RWPE2 (cell line): ENCODE data around the gene KIF6.

Experiments used
- ATAC-seq: fragments of 200-7000 bp; cut with Tn5 transposase; 3 replicates; pipeline ENCODE4 v1.9.1; 2021; ENCODE audit warnings: low read depth
- DNase-seq: peaks from one replicate; pipeline ENCODE4 v3.0.0-alpha.2; 2020; ENCODE audit warnings: low spot score
- H3K27ac ChIP-seq: fragments of 450-650 bp; 2 replicates; pipeline ENCODE4 v1.5.1; 2017; ENCODE audit warnings: mild to moderate bottlenecking; ENCODE audit not compliant: poor library complexity, severe bottlenecking
- H3K27me3 ChIP-seq: fragments of 250-450 bp; sonication (Bioruptor Pico); 2 replicates; pipeline ENCODE4 v1.5.1; 2021; ENCODE audit warnings: mild to moderate bottlenecking, moderate library complexity; ENCODE audit not compliant: insufficient read depth, poor library complexity, severe bottlenecking
- H3K36me3 ChIP-seq: fragments of 250-450 bp; sonication (Bioruptor Pico); 2 replicates; pipeline ENCODE4 v1.5.1; 2020; ENCODE audit warnings: low read depth, mild to moderate bottlenecking, moderate library complexity
- H3K4me1 ChIP-seq: fragments of 250-450 bp; sonication (Bioruptor Pico); 2 replicates; pipeline ENCODE4 v1.5.1; 2021; ENCODE audit warnings: mild to moderate bottlenecking, moderate library complexity; ENCODE audit not compliant: insufficient read depth, poor library complexity, severe bottlenecking
- H3K4me3 ChIP-seq: fragments of 250-450 bp; sonication (Bioruptor Pico); 2 replicates; pipeline ENCODE4 v1.5.1; 2021; ENCODE audit warnings: mild to moderate bottlenecking, moderate library complexity; ENCODE audit not compliant: severe bottlenecking
- H3K9me3 ChIP-seq: fragments of 250-450 bp; sonication (Bioruptor Pico); 2 replicates; pipeline ENCODE4 v1.5.1; 2021; ENCODE audit warnings: mild to moderate bottlenecking, moderate library complexity; ENCODE audit not compliant: severe bottlenecking
- TF ChIP-seq, protein P1 (sequence below): fragments of 450-650 bp; IDR thresholded peaks from one replicate; pipeline ENCODE4 v1.5.1; 2017; ENCODE audit warnings: mild to moderate bottlenecking, moderate library complexity; ENCODE audit not compliant: poor library complexity, severe bottlenecking

KIF6 gene

DNA sequence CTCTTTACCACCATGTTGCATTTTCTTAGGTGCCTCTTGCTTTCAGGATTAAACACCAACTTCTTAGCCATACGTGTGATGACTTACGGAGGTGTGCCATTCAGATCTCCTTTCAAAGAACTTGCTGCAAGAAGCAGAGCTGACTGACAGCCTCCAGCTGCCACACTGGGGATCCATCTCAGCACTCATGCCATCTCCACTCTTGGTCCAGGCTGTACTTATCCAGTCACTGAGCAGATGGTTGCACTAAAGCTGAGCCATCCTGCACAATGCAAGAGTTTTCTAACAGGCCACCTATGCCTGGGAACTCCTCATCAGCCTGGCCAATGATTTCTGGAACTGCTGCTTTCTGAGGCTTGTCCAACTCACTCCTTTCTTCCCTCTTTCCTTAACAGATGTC lies 31.4 kb upstream of the KIF6 start:
- TF ChIP-seq, protein P1, sequence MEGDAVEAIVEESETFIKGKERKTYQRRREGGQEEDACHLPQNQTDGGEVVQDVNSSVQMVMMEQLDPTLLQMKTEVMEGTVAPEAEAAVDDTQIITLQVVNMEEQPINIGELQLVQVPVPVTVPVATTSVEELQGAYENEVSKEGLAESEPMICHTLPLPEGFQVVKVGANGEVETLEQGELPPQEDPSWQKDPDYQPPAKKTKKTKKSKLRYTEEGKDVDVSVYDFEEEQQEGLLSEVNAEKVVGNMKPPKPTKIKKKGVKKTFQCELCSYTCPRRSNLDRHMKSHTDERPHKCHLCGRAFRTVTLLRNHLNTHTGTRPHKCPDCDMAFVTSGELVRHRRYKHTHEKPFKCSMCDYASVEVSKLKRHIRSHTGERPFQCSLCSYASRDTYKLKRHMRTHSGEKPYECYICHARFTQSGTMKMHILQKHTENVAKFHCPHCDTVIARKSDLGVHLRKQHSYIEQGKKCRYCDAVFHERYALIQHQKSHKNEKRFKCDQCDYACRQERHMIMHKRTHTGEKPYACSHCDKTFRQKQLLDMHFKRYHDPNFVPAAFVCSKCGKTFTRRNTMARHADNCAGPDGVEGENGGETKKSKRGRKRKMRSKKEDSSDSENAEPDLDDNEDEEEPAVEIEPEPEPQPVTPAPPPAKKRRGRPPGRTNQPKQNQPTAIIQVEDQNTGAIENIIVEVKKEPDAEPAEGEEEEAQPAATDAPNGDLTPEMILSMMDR = no peak
- ATAC-seq = no peak
- Histone ChIP-seq H3K9me3 (no peaks in the 10 kb centered on the region), H3K27ac (no peak overlapping the region), H3K4me3 (no peak overlapping the region), H3K27me3 (no peaks in the 10 kb centered on the region), H3K4me1 (no peaks in the 10 kb centered on the region), H3K36me3 (no peaks in the 10 kb centered on the region)
- no peak for DNase-seq

DNA sequence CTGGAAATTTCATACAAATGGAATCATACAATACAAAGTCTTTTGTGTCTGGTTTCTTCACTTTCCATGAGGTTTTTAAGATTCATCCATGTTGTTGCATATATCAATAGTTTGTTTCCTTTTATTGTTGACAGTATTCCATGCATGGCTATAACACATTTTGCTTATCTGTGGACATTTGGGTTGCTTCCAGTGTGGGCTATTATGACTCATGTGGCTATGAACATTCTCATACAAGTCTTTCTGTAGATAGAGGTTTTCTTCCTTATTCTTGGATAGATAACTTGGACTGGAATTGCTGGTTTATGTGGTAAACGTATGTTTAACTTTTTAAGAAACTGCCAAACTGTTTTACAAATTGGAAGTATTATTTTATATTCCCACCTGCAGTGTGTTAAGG lies 30.0 kb upstream of the KIF6 start:
- TF ChIP-seq, protein P1 = no peak
- ATAC-seq = no peak
- DNase-seq = no peak

DNA sequence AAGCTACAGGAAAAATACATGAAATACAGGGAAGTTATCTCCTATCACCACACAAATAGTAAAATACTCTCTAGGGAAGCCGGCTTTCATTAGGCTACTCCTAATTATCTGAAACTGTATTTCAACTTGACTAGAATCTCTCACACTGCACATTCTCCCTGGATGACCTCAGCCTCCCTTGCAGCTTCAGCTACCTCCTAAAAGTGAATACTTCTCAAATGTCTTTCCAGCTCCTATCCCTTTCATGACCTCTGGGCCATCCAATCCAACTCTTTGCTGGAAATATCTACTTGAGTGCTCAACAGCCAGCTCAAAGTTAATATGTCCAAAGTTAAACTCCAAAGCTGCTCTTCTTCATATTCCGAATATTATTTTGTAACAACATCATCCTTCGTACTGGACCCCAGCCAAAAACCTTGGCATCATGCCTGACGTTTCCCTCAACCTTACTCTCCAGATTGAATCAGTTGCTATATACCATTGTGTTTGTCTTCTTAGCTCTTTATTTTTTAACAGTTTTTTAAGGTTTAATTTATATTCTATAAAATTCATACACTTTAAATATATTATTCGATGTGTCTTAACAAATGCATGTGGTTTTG lies 29.4 kb upstream of the KIF6 start:
- no peaks in the 10 kb centered on the region for H3K9me3 ChIP-seq
- no peaks in the 10 kb centered on the region for H3K4me1 ChIP-seq
- no peak overlapping the region for H3K4me3 ChIP-seq
- no peaks in the 10 kb centered on the region for H3K36me3 ChIP-seq
- no peaks in the 10 kb centered on the region for H3K27me3 ChIP-seq
- TF ChIP-seq, protein P1 = no peak
- H3K27ac ChIP-seq = no peak overlapping the region
- DNase-seq = no peak
- no peak for ATAC-seq

More for the DNA sequence above, 30.0 kb upstream of the KIF6 start:
- Histone ChIP-seq H3K4me3 (no peak overlapping the region), H3K27me3 (no peaks in the 10 kb centered on the region), H3K4me1 (no peaks in the 10 kb centered on the region), H3K36me3 (no peaks in the 10 kb centered on the region), H3K9me3 (no peaks in the 10 kb centered on the region), H3K27ac (no peak overlapping the region)

DNA sequence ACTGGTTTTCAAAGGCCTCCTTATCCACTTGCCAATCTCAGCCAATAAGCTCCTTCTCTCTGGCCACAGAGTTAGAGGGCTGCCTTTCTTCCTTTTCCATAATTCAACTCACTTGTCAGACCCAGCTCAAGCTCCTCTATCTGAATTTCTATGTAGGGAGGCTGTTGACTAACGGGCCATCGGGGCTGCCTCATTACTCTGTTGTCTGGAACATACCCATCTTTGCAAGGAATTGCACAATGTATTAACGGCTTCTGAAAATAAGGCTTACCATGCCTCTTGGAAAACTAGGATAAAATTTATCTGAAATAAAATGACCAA lies 28.5 kb upstream of the KIF6 start:
- Histone ChIP-seq H3K4me1 (no peaks in the 10 kb centered on the region), H3K4me3 (no peak overlapping the region), H3K27me3 (peaks cover 2% of the 10 kb centered on the region), H3K27ac (no peak overlapping the region), H3K36me3 (no peaks in the 10 kb centered on the region), H3K9me3 (no peaks in the 10 kb centered on the region)
- TF ChIP-seq, protein P1 = no peak
- DNase-seq = no peak
- no peak for ATAC-seq

DNA sequence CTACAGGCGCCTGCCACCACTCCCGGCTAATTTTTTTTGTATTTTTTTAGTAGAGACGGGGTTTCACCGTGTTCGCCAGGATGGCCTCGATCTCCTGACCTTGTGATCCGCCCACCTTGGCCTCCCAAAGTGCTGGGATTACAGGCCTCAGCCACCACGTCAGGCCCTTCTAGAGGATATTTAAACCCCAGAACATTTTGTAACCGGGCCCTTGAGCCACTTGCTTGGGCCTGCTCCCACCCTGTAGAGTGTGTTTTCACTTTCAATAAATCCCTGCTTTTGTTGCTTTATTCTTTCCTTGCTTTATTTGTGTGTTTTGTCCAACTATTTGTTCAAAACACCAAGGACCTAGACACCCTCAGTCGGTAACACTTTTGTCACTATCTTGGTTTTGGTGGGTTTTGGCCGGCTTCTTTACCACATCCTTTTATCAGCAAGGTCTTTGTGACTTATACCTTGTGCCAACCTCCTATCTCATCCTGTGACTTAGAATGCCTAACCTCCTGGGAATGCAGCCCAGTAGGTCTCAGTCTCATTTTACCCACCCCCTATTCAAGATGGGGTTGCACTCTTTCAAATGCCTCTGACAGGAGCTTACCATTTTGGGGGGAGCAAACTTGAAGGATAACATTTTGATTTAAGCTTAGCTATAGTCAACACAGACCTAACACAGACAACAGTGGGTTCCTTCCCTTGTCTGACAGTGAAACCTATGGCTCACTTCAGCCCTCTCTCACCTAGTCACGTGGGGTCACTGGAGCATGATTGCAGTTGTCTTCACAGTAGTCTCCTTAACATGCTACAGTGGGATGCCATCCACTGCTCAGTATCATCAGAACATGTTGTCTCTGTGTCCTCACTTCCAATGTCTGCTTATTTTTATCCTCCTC lies 27.9 kb upstream of the KIF6 start:
- H3K9me3 ChIP-seq = no peaks in the 10 kb centered on the region
- DNase-seq (no peak), ATAC-seq (no peak)
- TF ChIP-seq, protein P1 = no peak
- peaks cover 4% of the 10 kb centered on the region for H3K27me3 ChIP-seq
- H3K4me3 ChIP-seq = no peak overlapping the region
- H3K36me3 ChIP-seq = no peaks in the 10 kb centered on the region
- H3K4me1 ChIP-seq = no peaks in the 10 kb centered on the region
- H3K27ac ChIP-seq = no peak overlapping the region
